ENCODE data around the gene MAP4K2.

The MAP4K2 gene

DNA sequence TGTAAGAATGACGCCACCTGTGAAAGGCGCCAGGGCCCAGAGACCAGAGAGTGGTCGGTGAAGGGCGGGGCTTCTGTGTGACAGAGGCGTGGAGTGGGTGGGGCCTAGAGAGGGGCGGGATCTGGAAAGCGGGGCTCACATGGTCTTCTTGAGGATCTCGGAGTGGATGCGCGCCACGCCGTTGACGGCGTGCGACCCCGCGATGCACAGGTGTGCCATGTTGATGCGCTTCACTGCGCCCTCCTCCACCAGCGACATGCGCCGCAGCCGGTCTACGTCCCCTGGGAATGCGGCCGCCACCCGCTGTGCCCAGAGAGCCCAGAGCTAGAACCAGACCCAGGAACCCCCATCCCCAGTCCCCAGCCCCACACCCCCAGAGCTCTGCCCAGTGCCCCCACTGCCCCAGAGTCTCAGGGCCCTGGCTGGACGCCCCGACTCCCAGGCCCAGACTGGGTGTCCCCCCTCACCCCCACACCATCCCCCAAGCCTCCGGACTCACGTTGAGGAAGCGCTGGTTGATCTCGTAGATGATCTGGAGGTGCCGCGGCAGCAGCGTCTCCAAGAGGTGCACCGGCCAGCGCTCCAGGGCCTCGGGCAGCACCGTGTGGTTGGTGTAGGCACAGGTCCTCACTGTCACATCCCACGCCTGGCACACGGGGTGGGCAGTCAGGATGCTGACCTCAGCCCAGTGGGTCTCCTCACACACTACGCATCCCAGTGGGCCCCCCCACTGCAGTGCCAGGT, 49.5 kb downstream of the MAP4K2 start:
- no peak for FAIRE-seq

DNA sequence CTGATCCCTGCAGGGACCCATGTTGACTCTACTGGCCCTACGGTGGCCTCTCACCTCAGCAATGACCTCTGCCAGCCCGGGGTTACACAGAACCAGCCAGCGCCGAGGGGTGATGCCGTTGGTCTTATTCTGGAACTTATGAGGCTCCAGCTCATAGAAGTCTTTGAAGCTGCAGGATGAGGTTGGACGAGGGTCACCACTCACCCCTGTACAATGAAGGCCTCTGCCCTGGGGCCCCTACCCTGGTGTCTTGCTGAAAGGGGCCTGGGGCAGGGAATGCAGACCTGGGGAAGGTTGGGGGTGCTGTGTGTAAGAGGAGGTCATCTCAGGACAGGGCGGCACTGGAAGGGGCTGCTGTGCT, 50.0 kb downstream of the MAP4K2 start:
- no peak for FAIRE-seq

DNA sequence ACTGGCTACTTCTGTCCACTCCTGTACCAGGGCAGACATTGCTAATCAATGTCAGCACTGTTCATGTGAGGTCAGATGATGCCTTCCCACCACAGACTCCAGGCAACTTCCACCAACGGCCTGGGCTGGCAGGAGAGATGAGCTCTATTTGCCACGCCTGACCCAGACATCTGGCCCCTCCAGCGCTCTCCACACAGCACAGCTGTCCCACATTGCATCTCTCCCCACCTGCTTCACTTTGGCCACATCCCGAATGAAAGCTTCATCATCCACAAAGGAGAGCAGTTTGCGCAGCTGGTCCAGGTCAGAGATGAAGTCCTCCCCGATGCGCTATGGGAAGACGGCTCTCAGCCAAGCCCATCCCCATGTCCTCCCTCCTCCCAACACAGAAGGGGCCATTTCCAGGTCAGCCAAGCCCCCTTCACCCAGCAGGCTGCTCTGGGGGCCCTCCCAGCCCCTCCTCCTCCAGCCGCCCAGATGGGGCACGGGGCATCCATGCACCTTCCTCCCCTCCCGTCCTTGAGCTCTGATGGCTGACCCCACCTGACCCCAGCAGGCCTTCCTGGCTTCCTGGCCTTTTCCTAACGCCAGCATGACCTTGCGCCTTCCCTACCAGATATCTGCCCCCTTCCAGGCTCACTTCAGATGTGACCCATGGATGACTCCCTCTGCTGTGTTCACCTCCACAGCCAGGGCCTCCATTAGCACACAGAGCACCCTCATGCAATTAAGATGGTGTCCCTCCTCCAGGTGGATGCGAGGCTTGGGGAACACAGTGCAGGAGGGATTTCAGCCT, 50.6 kb downstream of the MAP4K2 start:
- no peak for FAIRE-seq

DNA sequence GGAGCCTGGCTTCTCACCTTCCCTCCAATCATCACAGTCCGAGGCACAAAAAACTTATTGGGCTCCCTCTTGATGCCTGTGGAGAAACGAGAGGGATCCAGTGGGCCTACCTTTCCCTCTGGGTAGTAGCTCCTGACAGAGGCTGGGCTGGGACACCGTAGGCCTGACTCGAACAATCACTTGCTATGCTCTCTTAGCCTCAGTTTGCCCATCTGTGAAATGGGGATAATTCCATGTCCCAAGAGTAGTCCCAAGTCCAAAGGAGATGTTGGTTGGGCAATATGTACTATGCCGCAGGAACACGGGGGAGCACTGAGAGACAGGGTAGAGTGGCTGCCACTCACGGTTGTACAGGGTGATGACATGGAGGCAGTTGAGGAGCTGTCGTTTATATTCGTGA, 51.4 kb downstream of the MAP4K2 start:
- FAIRE-seq: no peak

DNA sequence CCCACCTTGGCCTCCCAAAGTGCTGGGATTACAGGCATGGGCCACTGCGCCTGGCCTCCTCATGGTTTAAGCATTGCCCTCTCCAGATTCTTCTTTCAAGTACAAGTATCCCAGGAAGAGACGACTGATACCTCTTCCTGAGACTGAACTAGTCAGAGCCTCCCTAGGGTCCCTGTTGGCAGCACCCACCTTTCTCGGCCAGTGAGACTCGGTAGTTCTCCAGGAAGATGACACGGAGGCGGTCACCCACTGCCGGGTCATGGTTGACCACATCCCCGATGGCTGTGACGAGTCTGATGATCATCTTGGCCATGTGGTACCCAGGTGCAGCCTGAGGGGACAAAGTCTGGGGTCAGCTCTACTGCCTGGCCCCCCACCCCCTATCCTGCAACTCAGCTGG, 51.9 kb downstream of the MAP4K2 start:
- no peak for FAIRE-seq

DNA sequence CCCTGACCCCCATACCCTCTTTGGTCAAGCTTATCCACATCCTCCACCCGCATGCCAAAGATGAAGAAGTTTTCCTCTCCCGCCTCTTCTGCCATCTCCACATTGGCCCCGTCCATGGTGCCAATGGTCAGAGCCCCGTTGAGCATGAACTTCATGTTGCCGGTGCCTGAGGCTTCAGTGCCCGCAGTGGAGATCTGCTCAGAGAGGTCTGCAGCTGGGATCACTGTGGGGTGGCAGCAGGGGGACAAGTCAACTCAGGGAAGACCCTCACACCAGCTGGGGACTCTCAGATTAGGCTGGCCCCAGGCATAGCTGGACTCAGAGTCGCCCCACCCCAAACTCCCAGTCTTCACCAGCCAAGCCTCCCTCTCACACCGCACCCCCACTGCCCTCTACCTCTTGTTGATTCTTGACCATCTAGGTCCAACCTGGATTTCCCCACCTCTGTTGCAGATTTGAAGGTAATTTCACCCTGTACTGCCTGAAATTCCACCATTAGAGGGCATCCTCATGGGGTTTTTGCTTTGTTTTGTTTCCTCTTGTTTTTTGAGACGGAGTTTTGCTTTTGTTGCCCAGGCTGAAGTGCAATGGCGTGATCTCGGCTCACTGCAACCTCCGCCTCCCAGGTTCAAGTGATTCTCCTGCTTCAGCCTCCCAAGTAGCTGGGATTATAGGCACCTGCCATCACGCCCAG, 52.5 kb downstream of the MAP4K2 start:
- FAIRE-seq: no peak

DNA sequence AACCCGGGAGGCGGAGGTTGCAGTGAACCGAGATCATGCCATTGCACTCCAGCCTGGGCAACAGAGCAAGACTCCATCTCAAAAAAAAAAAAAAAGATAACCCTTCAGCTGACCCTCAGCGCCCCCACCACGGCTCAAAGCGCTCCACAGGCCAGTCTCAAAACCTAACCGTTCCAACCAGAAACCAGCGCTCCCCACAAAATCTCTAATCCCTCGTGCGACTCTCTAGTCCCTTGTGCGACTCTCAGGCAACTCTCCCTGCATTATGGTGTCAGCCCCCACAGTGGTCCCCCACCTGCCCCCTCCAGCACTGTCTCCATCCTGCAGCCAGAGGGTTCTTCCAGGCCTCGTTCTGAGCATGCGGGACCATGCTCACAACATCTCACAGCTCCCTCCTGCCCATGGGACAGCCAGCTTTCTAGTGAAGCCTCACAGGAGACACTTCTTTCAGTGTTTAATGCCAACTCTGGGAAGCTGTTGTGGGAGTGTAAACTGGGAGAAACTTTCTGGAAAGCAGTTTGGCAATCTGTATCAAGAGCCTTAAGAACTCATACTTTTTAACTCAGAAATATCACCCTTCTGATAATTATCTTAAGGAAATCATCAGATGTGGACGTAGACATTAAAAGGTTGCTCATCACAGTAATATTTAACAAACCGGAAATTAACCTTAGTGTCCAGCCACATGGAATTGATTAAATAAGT, 54.9 kb downstream of the MAP4K2 start:
- no peak for FAIRE-seq

DNA sequence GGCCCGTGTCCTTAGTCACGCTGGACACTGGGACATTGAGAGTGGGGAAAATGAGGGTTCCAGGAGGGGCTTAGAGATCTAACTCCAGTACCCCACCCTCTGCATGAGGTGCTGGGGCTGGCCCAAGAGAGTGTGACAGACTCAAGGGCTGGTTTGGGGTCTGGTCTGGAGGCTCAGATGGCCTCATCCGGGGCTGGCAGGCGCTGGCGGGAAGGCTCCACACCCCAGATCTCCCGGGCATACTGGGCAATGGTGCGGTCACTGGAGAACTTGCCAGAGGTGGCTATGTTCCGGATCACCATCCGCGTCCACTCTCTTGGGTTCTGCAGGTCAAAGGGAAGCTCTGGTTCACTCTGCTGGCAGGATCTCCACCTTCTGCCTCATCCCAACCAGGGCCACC, 56.5 kb downstream of the MAP4K2 start:
- FAIRE-seq: no peak

DNA sequence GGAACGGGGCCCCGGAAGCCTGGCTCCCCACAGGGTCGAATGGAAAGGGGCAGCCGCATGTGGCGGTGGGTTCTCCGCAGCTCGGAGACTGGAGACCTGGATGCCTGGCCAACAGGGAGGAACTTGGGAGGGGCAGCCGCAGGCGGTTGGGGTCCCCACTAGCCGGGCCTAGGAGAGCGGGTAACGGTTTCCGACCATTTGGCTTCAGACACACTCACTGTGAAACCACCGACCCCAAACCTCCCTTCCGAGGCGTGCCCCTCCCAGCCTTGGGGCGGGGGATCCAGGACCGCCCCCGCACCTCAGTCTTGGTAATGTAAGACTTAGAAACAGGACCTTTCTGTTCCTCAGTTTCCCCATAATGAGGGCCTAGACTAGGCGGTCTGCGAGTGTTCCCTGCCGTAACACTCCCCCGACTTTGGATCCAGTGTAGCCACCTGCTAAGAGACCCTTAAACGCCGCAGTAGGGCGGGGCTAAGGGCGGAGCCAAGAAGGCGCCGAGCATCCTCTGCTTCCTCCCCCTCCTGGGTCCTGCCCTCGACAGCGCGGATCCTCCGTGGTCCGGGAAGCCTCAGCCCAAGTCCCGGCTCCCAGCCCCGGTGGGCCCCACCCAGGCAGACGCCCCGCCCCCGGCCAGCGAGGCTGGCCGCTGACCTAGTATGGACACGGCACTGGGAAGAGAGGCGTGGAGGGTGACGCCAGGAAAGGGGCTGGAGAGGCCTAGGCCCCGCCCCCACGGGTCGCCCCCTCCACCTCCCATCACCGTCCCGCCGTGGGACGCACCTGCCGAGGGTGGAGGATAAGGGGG, 57.3 kb downstream of the MAP4K2 start:
- no peak for FAIRE-seq

DNA sequence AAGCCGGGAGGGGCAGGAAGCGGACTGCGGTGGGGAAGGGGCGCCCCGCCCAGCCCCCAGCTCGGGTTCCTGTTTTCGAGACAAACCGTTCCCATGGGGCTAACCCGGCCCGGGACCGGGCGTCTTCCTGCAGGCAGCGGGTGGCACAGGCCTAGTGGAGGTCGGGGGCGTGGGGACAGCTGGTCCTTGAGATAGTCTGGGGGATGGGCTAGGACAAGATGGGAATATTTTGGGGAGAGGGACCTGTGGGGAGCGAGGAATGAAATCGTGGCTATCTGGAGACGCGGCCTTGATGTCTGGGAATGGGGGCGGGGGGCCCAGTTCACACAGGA, 57.9 kb downstream of the MAP4K2 start:
- FAIRE-seq: no peak

DNA sequence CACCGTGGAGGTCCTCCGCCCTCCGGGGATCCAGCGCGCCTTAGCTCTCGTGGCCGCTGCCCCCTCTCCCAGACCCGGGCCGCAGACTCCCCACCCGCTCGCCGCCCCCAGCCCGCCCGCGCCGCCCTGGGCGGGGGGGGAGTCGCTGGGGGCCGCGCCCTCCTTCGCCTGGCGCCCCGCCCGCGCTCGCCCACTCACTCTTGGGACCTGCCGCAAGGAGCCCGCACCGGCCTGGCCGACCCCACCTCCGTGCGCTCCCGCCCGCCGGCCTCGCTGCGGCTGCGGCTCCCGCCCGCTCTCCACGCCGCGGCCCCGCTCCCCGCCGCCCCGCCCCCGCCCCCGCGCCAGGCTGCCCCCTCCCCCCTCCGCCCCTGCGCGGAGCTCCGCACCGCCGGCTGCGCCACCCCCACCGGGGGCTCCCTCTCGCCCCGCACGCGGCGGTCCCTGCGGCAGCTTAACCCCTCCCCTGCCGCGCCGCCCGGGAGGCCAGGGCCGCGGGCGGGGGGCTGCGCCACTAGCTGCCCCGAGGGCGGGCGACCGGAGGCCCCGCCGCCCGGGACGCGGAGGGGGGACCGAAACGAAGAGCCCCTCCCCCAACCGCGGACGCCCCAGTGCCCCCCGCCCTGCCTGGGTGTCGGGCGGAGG, 58.3 kb downstream of the MAP4K2 start:
- FAIRE-seq: no peak

DNA sequence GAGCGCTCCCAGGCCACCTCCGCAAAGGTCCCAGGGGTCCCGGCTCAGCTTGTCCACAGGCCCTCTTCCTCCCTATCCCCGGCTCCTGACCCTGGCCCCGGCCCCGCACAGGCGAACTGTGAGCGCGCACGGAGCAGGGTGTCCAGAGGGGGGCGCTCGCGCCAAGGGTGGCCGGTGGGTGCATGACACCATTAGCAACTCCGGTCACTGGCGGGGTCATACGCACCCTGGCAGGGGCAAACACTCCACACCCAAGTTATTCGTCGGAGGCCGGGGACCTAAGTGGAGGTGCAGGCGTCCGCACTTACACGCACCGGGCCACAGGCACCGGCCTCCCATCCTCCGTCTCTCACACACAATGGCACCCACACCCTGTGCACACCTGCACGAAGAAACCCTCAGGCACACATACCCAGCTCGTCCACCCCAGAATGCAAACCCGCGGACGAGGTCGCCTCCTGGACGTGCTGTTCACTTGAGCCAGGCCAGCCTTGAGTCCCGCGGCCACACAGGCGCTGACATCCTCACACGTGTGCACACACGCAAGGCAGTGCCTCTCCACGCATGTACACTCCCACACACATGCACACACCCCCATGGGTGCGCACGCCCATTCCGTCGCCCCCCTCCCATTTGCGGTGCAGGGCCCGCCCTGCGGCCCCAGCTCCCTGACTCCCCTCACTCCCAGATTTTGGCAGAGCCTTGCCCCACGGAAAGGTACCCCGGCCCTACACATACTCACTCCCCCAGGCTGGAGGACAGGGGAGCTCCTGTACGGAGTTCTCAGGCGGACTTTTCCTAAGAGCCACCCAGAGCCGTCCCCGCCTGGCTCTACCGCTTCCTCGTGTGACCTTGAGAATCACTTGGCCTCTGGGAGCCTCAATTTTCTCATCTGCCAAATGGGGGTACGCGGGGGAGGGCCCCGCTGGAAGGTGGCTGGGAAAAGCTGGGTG, 59.1 kb downstream of the MAP4K2 start, which contains the start of gene RASGRP2:
TSS of gene RASGRP2 (minus strand) at position 552 of the 953 bp plus-strand sequence. CDS start 1,276 bp downstream, outside the sequence.
- no peak for FAIRE-seq

DNA sequence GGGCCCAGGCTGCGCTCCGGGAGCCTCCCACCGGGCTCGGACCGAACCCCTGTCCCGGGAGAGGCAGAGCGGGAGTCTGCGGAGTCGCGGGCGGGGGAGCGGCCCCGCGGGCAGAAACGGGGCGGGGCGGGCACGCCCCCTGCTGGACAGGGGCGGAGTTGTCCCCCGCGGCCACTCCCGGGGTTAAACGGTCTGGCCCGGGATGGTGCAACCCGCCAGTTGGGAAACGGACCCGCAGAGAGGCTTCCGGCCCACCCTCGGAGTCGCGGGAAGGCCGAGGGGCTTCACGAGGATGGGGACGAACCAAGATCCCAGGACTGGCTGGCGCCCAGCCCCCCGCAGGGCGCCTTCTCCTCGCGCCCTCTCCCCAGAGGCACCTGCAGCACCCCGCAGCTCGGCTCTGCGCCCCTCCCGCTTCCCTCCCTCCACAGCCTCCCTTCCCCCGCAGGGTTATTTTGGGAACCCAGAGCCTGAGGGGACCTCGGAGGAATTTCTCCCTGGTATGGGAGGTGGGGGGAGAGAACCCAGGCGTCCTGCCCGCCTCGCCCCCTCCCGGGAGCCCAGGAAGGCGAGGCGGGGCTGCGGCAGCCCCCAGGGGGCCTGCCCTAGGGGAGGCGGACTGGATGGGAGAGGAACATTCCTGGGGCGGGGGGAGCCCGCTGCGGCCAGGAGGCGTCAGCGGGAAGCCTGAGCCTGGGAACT, 60.0 kb downstream of the MAP4K2 start:
- no peak for FAIRE-seq

DNA sequence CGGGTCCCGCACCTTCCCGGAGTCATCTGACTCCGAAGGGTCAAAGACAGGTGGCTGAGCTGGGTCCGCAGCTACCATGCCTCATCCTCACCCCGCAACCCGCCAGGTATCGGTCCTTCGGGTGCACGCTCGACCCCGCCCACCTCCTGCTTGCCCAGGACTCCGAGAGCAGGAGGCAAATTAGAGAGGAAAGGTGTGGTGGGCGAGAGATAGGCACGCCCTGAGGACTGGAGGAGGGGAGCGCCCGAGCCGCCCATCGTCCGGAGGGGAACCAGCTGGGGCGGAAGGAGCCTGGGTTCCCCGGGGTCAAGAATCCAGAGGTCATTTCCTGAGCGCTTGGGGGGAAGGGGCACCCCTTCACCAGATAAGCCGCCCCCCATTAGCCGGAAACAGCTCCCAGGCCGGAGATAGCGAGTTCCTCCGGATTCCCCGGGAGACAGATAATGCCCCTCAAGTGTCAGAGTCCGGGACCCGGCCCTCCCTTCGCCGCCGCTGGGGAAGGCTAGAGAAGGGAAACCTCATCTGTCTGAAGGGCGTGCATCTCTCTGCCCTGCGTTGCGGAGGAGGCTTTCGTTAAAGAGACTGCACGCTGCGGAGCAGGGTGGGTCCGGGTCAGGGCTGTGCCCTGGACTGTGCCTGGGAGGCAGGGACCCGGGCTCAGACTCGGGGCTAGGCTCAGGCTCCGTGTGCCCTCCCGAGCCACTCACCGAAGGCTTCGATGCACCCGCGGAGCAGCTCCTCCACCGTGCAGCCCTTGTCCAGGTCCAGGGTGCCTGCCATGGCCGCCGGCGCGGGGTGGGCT, 60.7 kb downstream of the MAP4K2 start:
- no peak for FAIRE-seq

DNA sequence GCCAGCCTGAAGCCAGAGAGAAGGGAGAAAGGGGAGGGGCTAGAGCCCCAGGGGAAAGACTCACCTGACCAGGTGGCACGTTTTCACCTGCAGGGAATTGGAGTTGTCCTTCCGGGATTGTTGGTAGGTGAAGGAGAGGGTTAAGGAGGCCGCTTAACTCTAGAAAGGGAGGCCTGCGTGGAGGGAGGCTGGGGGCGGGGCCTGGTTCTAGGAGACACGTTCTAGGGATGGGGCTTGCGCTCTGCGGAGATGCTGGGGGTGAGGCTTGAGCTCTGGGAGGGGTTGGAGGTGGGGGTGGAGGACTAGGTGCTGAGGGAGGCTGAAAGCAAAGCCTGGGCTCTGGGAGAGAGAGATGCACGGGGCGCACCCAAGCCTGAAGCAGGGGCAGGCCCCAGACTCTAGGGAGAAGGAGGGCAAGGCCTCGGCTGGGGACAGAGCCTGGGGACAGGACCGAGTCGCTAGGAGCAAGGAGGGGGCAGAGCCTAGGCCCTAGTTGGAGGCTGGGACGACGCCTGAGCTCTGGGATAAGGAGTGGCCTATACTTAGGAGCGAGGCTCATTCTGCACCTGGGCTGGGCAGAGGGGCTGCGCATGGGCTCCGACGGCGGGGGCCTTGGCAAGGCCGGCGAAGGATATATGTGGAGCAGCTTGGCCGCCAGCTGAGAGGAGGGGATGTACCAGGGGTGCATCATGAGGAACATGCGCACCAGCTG, 61.5 kb downstream of the MAP4K2 start:
- no peak for FAIRE-seq

DNA sequence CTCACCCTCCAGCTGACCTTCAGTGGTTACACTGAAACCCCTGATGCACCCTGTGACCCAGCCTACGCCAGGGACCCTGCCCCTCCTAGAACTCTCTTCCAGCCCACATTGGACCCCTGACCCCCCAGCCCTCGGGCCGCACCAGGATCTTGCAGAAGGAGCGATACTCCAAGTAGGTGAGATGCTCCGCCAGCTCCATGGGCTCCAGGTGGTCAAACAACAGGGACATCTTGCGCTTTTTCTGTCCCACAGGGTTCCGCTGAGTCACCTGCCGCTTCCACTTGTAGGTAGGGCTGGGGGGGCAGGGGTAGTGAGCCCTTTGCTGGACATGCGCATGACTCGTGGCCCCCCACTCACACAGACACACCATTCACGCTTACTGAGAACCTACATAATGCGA, 63.1 kb downstream of the MAP4K2 start:
- FAIRE-seq: no peak

DNA sequence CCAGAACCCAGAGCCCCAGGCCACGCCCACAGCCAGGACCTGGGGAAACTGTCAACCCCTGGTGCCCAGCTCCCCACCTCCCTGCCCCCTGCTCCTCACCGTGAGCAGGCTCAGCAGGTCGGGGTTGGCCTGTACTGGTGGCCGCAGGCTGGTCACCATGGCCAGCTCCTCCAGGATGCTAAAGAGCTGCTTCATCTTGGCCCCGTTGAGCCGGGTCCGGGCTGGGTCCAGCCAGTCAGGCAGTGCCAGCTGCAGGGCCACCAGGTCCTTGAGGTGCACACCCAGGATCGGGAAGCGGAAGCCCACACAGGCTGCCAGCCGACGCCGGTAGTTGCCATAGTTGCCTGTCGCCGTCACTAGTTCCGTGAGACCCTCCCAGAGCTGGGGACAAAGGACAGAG, 66.4 kb downstream of the MAP4K2 start:
- FAIRE-seq: no peak

DNA sequence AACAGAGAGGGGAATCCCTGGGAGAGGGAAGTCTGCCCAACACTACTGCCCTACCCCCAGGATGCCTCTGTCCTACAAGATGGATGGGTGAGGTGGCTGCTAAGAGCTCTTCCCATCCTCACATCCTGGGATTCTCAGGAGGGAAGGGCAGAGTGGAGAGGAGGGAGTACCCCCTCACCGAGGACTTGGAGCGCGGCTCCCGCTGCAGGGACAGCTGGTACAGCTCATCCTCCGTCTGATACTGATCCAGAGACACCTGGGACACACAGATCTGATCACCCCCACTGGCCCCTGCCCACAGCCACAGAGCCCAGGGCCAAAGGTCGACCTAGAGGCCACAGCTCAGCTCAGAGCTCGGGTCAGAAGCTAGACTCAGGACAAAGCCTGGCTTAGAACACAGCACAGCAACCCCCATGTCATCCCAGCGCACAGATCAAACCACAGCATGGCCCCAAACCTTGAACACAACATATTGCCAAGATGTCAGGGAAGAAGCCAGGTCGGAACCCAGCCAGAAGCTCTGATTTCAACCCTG, 67.2 kb downstream of the MAP4K2 start:
- no peak for FAIRE-seq
